Measurements from ENCODE around the gene AUTS2.
A peak's percentile ranks its signal among the peaks of the same experiment; 100 is the strongest.

Gene AUTS2

GRCh38 chr7:69703099-69703498 is 104.8 kb downstream of the AUTS2 start:
- TF ChIP-seq CTCF (conservative IDR thresholded peaks at IDR 0.05; ENCODE audit: low read depth, low read length): no peak
- no peak overlapping the region for H3K4me3 ChIP-seq (ENCODE audit: low read length)
- DNase-seq (ENCODE audit: low read depth): no peak

GRCh38 chr7:69706070-69706469 is 107.8 kb downstream of the AUTS2 start:
- DNase-seq (ENCODE audit: low read depth): no peak
- no peak for TF ChIP-seq CTCF (conservative IDR thresholded peaks at IDR 0.05; ENCODE audit: low read depth, low read length)
- H3K4me3 ChIP-seq (ENCODE audit: low read length): no peak overlapping the region

GRCh38 chr7:69708857-69709256 is 110.6 kb downstream of the AUTS2 start:
- H3K4me3 ChIP-seq (ENCODE audit: low read length): peak overlapping the region; percentile 13
- peak; percentile 95 for DNase-seq (ENCODE audit: low read depth)
- no peak for TF ChIP-seq CTCF (conservative IDR thresholded peaks at IDR 0.05; ENCODE audit: low read depth, low read length)

GRCh38 chr7:69710768-69711438 is 112.6 kb downstream of the AUTS2 start:
- DNase-seq (ENCODE audit: low read depth): no peak
- H3K4me3 ChIP-seq (ENCODE audit: low read length): no peak overlapping the region
- TF ChIP-seq CTCF (conservative IDR thresholded peaks at IDR 0.05; ENCODE audit: low read depth, low read length): no peak

- DNase-seq (ENCODE audit: low read depth): no peak
- TF ChIP-seq CTCF (conservative IDR thresholded peaks at IDR 0.05; ENCODE audit: low read depth, low read length): no peak
- no peak overlapping the region for H3K4me3 ChIP-seq (ENCODE audit: low read length)
Measured at GRCh38 chr7:69714886-69715576, 116.8 kb downstream of the AUTS2 start.

- no peak for DNase-seq (ENCODE audit: low read depth)
- H3K4me3 ChIP-seq (ENCODE audit: low read length): no peak overlapping the region
- TF ChIP-seq CTCF (conservative IDR thresholded peaks at IDR 0.05; ENCODE audit: low read depth, low read length): no peak
Measured at GRCh38 chr7:69717221-69717620, 118.9 kb downstream of the AUTS2 start.

GRCh38 chr7:69719717-69720116 is 121.4 kb downstream of the AUTS2 start:
- TF ChIP-seq CTCF (conservative IDR thresholded peaks at IDR 0.05; ENCODE audit: low read depth, low read length): no peak
- DNase-seq (ENCODE audit: low read depth): no peak
- no peak overlapping the region for H3K4me3 ChIP-seq (ENCODE audit: low read length)
